Activated T-cell treated with anti-CD3 and anti-CD28 coated beads, Interleukin-2, amount 50 U/mL, for 1 hour (primary cell): ENCODE measurements around the gene EXOSC5.
"Not testable (repeated sequence)": the region's sequence is repeated elsewhere in the genome, so short reads cannot be mapped to it uniquely, and the experiment has no call there.

Source experiments
- DNase-seq: peaks from one replicate; pipeline ENCODE4 v3.0.0-alpha.2; 2020

EXOSC5 gene

GRCh38 chr19:41403181-41403970 is 6.2 kb upstream of the EXOSC5 start:
- DNase-seq: no peak

GRCh38 chr19:41402010-41402409 is 4.9 kb upstream of the EXOSC5 start:
- no peak for DNase-seq

GRCh38 chr19:41401483-41401882 is 4.3 kb upstream of the EXOSC5 start:
- DNase-seq: no peak

GRCh38 chr19:41399525-41399924 is 2.4 kb upstream of the EXOSC5 start:
- no peak for DNase-seq

GRCh38 chr19:41399091-41399490 is 1.9 kb upstream of the EXOSC5 start:
- no peak for DNase-seq

GRCh38 chr19:41398598-41398997 is 1.4 kb upstream of the EXOSC5 start:
- no peak for DNase-seq

GRCh38 chr19:41398050-41398418 is 875 bp upstream of the EXOSC5 start:
- no peak for DNase-seq

- no peak for DNase-seq
Observed at GRCh38 chr19:41395355-41395754, 1.8 kb downstream of the EXOSC5 start.

- no peak for DNase-seq
Observed at GRCh38 chr19:41392775-41393174, 4.4 kb downstream of the EXOSC5 start.

- DNase-seq: no peak
Observed at GRCh38 chr19:41391618-41392017, 5.5 kb downstream of the EXOSC5 start.

- no peak for DNase-seq
Observed at GRCh38 chr19:41386442-41386841, 10.7 kb downstream of the EXOSC5 start.

- no peak for DNase-seq
Observed at GRCh38 chr19:41384351-41384750, 12.8 kb downstream of the EXOSC5 start.

- not testable (repeated sequence) for DNase-seq
Observed at GRCh38 chr19:41381536-41381935, 15.6 kb downstream of the EXOSC5 start.

- DNase-seq: no peak
Observed at GRCh38 chr19:41377977-41378709, 19.0 kb downstream of the EXOSC5 start.

GRCh38 chr19:41376998-41377365 is 20.2 kb downstream of the EXOSC5 start:
- DNase-seq: no peak

GRCh38 chr19:41376241-41376997 is 20.7 kb downstream of the EXOSC5 start, which contains the start of gene TMEM91:
Gene TMEM91 (plus strand): TSS chr19:41376533. CDS start chr19:41378310, 1,777 bp downstream.
- peak; percentile 42 for DNase-seq

GRCh38 chr19:41373993-41374392 is 23.2 kb downstream of the EXOSC5 start:
- DNase-seq: no peak

- DNase-seq: no peak
Observed at GRCh38 chr19:41372501-41372900, 24.7 kb downstream of the EXOSC5 start.

GRCh38 chr19:41371541-41371940 is 25.6 kb downstream of the EXOSC5 start:
- no peak for DNase-seq

GRCh38 chr19:41371119-41371518 is 26.0 kb downstream of the EXOSC5 start:
- not testable (repeated sequence) for DNase-seq

GRCh38 chr19:41369769-41370168 is 27.4 kb downstream of the EXOSC5 start:
- DNase-seq: no peak

- no peak for DNase-seq
Observed at GRCh38 chr19:41367848-41368301, 29.3 kb downstream of the EXOSC5 start.

GRCh38 chr19:41366089-41366488 is 31.1 kb downstream of the EXOSC5 start:
- no peak for DNase-seq
